Measurements from ENCODE around the gene DDA1.

Gene DDA1

GRCh38 chr19:17329366-17330261, 20.3 kb downstream of the DDA1 start:
- DNase-seq (no peak), ATAC-seq (ENCODE audit: insufficient read depth, low read depth) (no peak)
- Histone ChIP-seq H3K79me2 (ENCODE audit: insufficient read depth, low read length) (no peaks in the 10 kb centered on the region), H3K4me3 (ENCODE audit: low read depth in 1 of 2, low read length in 2 of 2) (no peak overlapping the region), H3K4me1 (ENCODE audit: insufficient read depth, low read length) (peaks cover 20% of the 10 kb centered on the region), H3K4me2 (ENCODE audit: insufficient read depth, low read length) (no peak overlapping the region), H3K9me3 (ENCODE audit: insufficient read depth, low read length, severe bottlenecking) (no peaks in the 10 kb centered on the region), H2AFZ (ENCODE audit: low read depth, low read length) (no peak overlapping the region), H3K36me3 (ENCODE audit: insufficient read depth, low read length) (peaks cover 13% of the 10 kb centered on the region), H3K27me3 (ENCODE audit: insufficient read depth, low read length, poor library complexity) (no peaks in the 10 kb centered on the region), H3K9ac (ENCODE audit: low read depth, low read length) (no peak overlapping the region), H3K27ac (ENCODE audit: low read length) (no peak overlapping the region), H4K20me1 (ENCODE audit: insufficient read depth, low read length) (peaks cover 4% of the 10 kb centered on the region; the same call in 1 of the 2 replicates)
- TF ChIP-seq EZH2 (IDR thresholded peaks at IDR 0.05; ENCODE audit: borderline replicate concordance, low read depth, low read length, severe bottlenecking) (no peak), CTCF (IDR thresholded peaks at IDR 0.05; ENCODE audit: borderline replicate concordance, extremely low read depth, low read length, poor library complexity, severe bottlenecking) (no peak)

GRCh38 chr19:17330262-17331044, 21.1 kb downstream of the DDA1 start:
- H3K9ac ChIP-seq (ENCODE audit: low read depth, low read length): no peak overlapping the region
- H3K27me3 ChIP-seq (ENCODE audit: insufficient read depth, low read length, poor library complexity): no peaks in the 10 kb centered on the region
- H3K9me3 ChIP-seq (ENCODE audit: insufficient read depth, low read length, severe bottlenecking): no peaks in the 10 kb centered on the region
- H4K20me1 ChIP-seq (ENCODE audit: insufficient read depth, low read length): peaks cover 4% of the 10 kb centered on the region; the same call in 1 of the 2 replicates
- H3K36me3 ChIP-seq (ENCODE audit: insufficient read depth, low read length): peaks cover 13% of the 10 kb centered on the region
- no peaks in the 10 kb centered on the region for H3K79me2 ChIP-seq (ENCODE audit: insufficient read depth, low read length)
- ATAC-seq (ENCODE audit: insufficient read depth, low read depth) (no peak), DNase-seq (no peak)
- H3K4me2 ChIP-seq (ENCODE audit: insufficient read depth, low read length): no peak overlapping the region
- H2AFZ ChIP-seq (ENCODE audit: low read depth, low read length): no peak overlapping the region
- H3K4me3 ChIP-seq (ENCODE audit: low read depth in 1 of 2, low read length in 2 of 2): no peak overlapping the region
- peaks cover 28% of the 10 kb centered on the region for H3K4me1 ChIP-seq (ENCODE audit: insufficient read depth, low read length)
- H3K27ac ChIP-seq (ENCODE audit: low read length): no peak overlapping the region
- no peak for TF ChIP-seq EZH2 (IDR thresholded peaks at IDR 0.05; ENCODE audit: borderline replicate concordance, low read depth, low read length, severe bottlenecking)
- no peak for TF ChIP-seq CTCF (IDR thresholded peaks at IDR 0.05; ENCODE audit: borderline replicate concordance, extremely low read depth, low read length, poor library complexity, severe bottlenecking)

- peaks cover 4% of the 10 kb centered on the region; the same call in 1 of the 2 replicates for H4K20me1 ChIP-seq (ENCODE audit: insufficient read depth, low read length)
- no peak overlapping the region for H3K27ac ChIP-seq (ENCODE audit: low read length)
- no peak overlapping the region for H2AFZ ChIP-seq (ENCODE audit: low read depth, low read length)
- ATAC-seq (ENCODE audit: insufficient read depth, low read depth): no peak
- peaks cover 34% of the 10 kb centered on the region for H3K4me1 ChIP-seq (ENCODE audit: insufficient read depth, low read length)
- no peak overlapping the region for H3K9ac ChIP-seq (ENCODE audit: low read depth, low read length)
- H3K79me2 ChIP-seq (ENCODE audit: insufficient read depth, low read length): no peaks in the 10 kb centered on the region
- DNase-seq: no peak
- H3K4me3 ChIP-seq (ENCODE audit: low read depth in 1 of 2, low read length in 2 of 2): no peak overlapping the region
- TF ChIP-seq CTCF (IDR thresholded peaks at IDR 0.05; ENCODE audit: borderline replicate concordance, extremely low read depth, low read length, poor library complexity, severe bottlenecking) (no peak), EZH2 (IDR thresholded peaks at IDR 0.05; ENCODE audit: borderline replicate concordance, low read depth, low read length, severe bottlenecking) (no peak)
- peaks cover 13% of the 10 kb centered on the region for H3K36me3 ChIP-seq (ENCODE audit: insufficient read depth, low read length)
- H3K9me3 ChIP-seq (ENCODE audit: insufficient read depth, low read length, severe bottlenecking): no peaks in the 10 kb centered on the region
- no peak overlapping the region for H3K4me2 ChIP-seq (ENCODE audit: insufficient read depth, low read length)
- H3K27me3 ChIP-seq (ENCODE audit: insufficient read depth, low read length, poor library complexity): no peaks in the 10 kb centered on the region
These were observed 21.7 kb downstream of the DDA1 start for GRCh38 chr19:17331045-17331558.
